Hippocampal formation (tissue), 2 donors: ENCODE data around the gene PLN.

Experiments
- DNase-seq, 2 donors: peaks; one replicate each; lab custom pipeline; 2025; lab: John Stamatoyannopoulos, UW

Gene PLN

GRCh38 chr6:118579786-118580185 lies 31.7 kb downstream of the PLN start:
- no peak for DNase-seq

- DNase-seq = peak; percentile 12 to 56
These were observed 32.7 kb downstream of the PLN start for GRCh38 chr6:118580585-118581419.

- DNase-seq = no peak
These were observed 33.4 kb downstream of the PLN start for GRCh38 chr6:118581489-118581959.

GRCh38 chr6:118584911-118585310 lies 36.8 kb downstream of the PLN start:
- DNase-seq = no peak

- no peak for DNase-seq
These were observed 38.8 kb downstream of the PLN start for GRCh38 chr6:118586746-118587485.

GRCh38 chr6:118588626-118589025 lies 40.5 kb downstream of the PLN start:
- no peak for DNase-seq

GRCh38 chr6:118589186-118589585 lies 41.1 kb downstream of the PLN start:
- DNase-seq = no peak

GRCh38 chr6:118589649-118590365 lies 41.7 kb downstream of the PLN start:
- DNase-seq = no peak

- no peak for DNase-seq
These were observed 43.8 kb downstream of the PLN start for GRCh38 chr6:118591897-118592296.

GRCh38 chr6:118594877-118595276 lies 46.8 kb downstream of the PLN start:
- no peak for DNase-seq

GRCh38 chr6:118596774-118597320 lies 48.8 kb downstream of the PLN start:
- no peak for DNase-seq

- no peak for DNase-seq
These were observed 49.5 kb downstream of the PLN start for GRCh38 chr6:118597636-118598035.

- no peak for DNase-seq
These were observed 50.2 kb downstream of the PLN start for GRCh38 chr6:118598324-118598723.

GRCh38 chr6:118602300-118602699 lies 54.2 kb downstream of the PLN start:
- DNase-seq = no peak

GRCh38 chr6:118603372-118603771 lies 55.3 kb downstream of the PLN start:
- no peak for DNase-seq

- DNase-seq = no peak
These were observed 58.2 kb downstream of the PLN start for GRCh38 chr6:118606268-118606667.

- DNase-seq = no peak
These were observed 58.8 kb downstream of the PLN start for GRCh38 chr6:118606858-118607257.
